BE2C (cell line): ENCODE results near the gene SSPN.

ENCODE experiments used
- DNase-seq: peaks from one replicate; pipeline ENCODE4 v3.0.0-alpha.2; 2020
- H3K27me3 ChIP-seq: fragments of 250-450 bp; sonication (Bioruptor Pico); 2 replicates; pipeline ENCODE4 v1.5.1; 2020; ENCODE audit warnings: mild to moderate bottlenecking
- H3K36me3 ChIP-seq: fragments of 250-450 bp; sonication (Bioruptor Pico); 2 replicates; pipeline ENCODE4 v1.5.1; 2020; ENCODE audit warnings: mild to moderate bottlenecking
- H3K4me1 ChIP-seq: fragments of 250-450 bp; sonication (Bioruptor Pico); 2 replicates; pipeline ENCODE4 v1.5.1; 2020
- H3K4me3 ChIP-seq: 2 replicates; pipeline ENCODE4 v1.5.1; 2011; ENCODE audit warnings: low read depth, low read length
- H3K9me3 ChIP-seq: fragments of 250-450 bp; sonication (Bioruptor Pico); 2 replicates; pipeline ENCODE4 v1.5.1; 2020
- TF ChIP-seq, protein P1 (sequence below): IDR thresholded peaks from 2 replicates; pipeline ENCODE4 v1.5.1; 2012; ENCODE audit warnings: mild to moderate bottlenecking, low read depth, low read length

Gene SSPN

DNA sequence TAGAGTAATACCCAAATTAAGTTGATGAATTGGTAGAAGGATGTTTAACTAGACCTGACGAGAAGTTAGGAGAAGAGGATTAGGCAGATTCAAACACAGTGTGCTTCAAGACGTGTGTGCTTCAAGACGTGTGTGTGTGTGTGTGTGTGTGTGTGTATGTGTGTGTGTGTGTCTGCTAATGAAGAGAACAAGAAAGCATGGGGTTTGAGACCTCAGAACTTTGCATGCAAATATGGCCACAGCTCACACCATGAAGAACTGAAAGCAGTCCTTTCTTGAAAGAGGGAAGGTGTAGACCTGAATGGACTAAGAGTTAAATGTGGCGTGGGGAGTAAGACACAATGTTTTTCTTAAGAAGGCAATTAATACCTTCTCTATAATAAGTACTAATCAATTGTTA lies 32.5 kb upstream of the SSPN start:
- Histone ChIP-seq H3K27me3 (no peaks in the 10 kb centered on the region), H3K36me3 (no peaks in the 10 kb centered on the region), H3K4me3 (no peak overlapping the region), H3K9me3 (no peaks in the 10 kb centered on the region), H3K4me1 (no peaks in the 10 kb centered on the region)
- TF ChIP-seq, protein P1, sequence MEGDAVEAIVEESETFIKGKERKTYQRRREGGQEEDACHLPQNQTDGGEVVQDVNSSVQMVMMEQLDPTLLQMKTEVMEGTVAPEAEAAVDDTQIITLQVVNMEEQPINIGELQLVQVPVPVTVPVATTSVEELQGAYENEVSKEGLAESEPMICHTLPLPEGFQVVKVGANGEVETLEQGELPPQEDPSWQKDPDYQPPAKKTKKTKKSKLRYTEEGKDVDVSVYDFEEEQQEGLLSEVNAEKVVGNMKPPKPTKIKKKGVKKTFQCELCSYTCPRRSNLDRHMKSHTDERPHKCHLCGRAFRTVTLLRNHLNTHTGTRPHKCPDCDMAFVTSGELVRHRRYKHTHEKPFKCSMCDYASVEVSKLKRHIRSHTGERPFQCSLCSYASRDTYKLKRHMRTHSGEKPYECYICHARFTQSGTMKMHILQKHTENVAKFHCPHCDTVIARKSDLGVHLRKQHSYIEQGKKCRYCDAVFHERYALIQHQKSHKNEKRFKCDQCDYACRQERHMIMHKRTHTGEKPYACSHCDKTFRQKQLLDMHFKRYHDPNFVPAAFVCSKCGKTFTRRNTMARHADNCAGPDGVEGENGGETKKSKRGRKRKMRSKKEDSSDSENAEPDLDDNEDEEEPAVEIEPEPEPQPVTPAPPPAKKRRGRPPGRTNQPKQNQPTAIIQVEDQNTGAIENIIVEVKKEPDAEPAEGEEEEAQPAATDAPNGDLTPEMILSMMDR = no peak
- DNase-seq = no peak

DNA sequence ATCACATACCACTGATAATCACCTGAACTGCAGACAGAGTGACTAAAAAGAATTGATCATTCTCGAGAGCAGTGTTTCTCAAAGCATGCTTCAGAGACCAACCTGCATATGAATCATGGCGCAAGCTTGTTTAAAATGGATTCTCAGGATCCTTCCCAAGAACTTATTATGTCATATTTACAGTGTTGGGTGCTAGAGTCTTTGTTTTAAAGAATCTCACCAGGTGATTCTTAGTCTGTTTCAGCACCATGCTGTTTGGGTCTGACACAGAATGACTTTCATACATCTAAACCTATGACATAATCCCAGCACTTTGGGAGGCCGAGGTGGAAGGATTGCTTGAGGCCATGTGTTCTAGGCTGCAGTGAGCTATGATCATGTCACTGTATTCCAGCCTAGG lies 31.3 kb upstream of the SSPN start:
- TF ChIP-seq, protein P1 = no peak
- no peaks in the 10 kb centered on the region for H3K27me3 ChIP-seq
- no peak for DNase-seq
- H3K9me3 ChIP-seq = no peaks in the 10 kb centered on the region
- H3K4me3 ChIP-seq = no peak overlapping the region
- H3K4me1 ChIP-seq = no peaks in the 10 kb centered on the region
- no peaks in the 10 kb centered on the region for H3K36me3 ChIP-seq

DNA sequence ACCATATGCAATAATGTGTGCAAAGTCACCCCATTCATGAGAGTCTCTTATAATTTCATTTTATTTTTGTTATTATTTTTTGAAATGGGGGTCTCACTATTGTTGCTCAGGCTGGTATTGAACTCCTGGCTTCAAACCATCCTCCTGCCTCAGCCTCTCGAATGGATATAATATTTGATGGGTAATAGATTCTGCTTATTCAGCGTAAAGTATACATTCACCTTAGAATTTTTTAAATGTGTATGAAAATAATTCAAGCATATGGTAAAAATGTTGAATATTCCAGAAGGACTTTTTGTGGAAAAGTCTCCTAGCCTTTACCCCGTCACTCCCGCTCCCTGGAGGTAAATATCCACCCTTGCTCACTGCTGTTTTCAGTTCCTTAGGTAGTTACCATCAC lies 23.4 kb upstream of the SSPN start:
- no peak for DNase-seq
- Histone ChIP-seq H3K4me1 (peaks cover 2% of the 10 kb centered on the region; the same call in 1 of the 2 replicates), H3K36me3 (no peaks in the 10 kb centered on the region), H3K27me3 (no peaks in the 10 kb centered on the region), H3K9me3 (no peaks in the 10 kb centered on the region), H3K4me3 (peak overlapping the region; percentile 36; the same call in 1 of the 2 replicates)
- TF ChIP-seq, protein P1 = no peak

DNA sequence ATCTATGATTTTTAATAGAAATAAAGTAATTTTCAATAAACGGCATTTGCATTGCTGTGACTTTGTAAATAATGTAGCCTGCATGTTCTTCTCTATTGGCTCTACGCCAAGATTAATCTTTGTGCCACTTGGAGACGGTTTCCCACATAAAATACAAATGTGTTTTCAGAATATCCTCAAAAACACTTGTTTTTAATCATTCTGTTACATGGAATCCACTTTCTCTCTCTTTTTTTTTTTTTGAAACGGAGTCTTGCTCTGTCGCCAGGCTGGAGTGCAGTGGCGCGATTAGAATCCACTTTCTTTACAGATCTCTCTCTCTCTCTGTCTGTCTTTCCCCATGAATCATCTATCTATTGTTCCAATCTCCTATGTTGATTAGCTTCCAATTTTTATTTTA lies 22.8 kb upstream of the SSPN start:
- Histone ChIP-seq H3K36me3 (no peaks in the 10 kb centered on the region), H3K9me3 (no peaks in the 10 kb centered on the region), H3K4me1 (peaks cover 2% of the 10 kb centered on the region; the same call in 1 of the 2 replicates), H3K27me3 (no peaks in the 10 kb centered on the region), H3K4me3 (peak overlapping the region; percentile 36; the same call in 1 of the 2 replicates)
- TF ChIP-seq, protein P1 = no peak
- no peak for DNase-seq

DNA sequence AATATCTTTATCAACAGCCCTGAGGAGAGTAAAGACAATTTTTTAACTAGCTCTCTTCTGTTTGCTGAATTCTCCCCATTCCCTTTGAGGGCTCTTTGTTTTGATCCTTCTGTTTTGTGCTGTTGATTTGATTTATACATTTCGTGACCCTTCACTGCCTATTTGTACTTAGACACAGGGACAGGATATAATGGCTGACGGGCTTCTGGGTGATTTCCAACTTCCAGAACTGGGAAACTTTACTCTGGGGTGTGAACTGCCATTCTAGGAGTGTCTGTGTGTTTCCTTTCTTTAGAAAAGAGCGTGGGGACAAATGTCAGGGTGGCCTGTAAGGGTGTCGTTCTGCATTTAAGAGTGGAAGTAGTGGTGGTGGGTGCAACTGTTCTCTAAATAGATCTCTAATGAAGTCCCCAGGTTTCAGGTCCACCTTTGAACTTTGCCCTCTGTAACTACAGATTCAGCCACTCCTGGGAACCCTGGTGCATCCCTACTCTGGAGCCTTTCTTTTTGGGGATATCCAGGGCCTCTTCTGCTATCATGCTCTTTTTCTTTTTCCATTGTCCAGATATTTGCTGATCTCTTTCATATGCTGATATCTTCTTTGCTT lies 22.3 kb upstream of the SSPN start:
- H3K27me3 ChIP-seq = no peaks in the 10 kb centered on the region
- H3K9me3 ChIP-seq = no peaks in the 10 kb centered on the region
- no peak for DNase-seq
- no peak overlapping the region; the same call in 1 of the 2 replicates for H3K4me3 ChIP-seq
- TF ChIP-seq, protein P1 = no peak
- no peaks in the 10 kb centered on the region for H3K36me3 ChIP-seq
- H3K4me1 ChIP-seq = peaks cover 2% of the 10 kb centered on the region; the same call in 1 of the 2 replicates

DNA sequence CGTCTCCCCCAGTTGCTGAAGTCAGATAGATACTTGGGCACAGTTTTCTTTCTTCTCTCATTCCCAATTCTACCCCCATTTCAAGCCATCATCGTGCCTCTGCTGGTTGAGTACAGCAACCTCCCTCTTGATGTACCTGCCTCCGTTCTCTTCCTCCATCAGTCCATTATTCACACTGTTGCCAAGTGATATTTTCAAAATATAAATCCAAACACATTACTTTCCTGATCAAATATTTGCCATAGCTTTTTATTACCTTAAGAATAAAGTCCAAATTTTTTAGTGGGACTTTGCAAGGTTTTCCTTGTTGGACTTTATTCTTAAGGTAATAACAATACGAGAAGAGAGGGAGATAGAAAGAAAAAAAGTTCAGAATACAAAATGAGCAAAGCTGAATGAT lies 18.6 kb upstream of the SSPN start:
- TF ChIP-seq, protein P1 = no peak
- Histone ChIP-seq H3K4me3 (no peak overlapping the region), H3K4me1 (peaks cover 2% of the 10 kb centered on the region; the same call in 1 of the 2 replicates), H3K36me3 (no peaks in the 10 kb centered on the region), H3K9me3 (no peaks in the 10 kb centered on the region), H3K27me3 (no peaks in the 10 kb centered on the region)
- DNase-seq = no peak
